BE2C (cell line): ENCODE measurements around the gene MCFD2.

Experiments
- DNase-seq: peaks from one replicate; pipeline ENCODE4 v3.0.0-alpha.2; 2020
- H3K27me3 ChIP-seq: fragments of 250-450 bp; sonication (Bioruptor Pico); 2 replicates; pipeline ENCODE4 v1.5.1; 2020; ENCODE audit warnings: mild to moderate bottlenecking
- H3K36me3 ChIP-seq: fragments of 250-450 bp; sonication (Bioruptor Pico); 2 replicates; pipeline ENCODE4 v1.5.1; 2020; ENCODE audit warnings: mild to moderate bottlenecking
- H3K4me1 ChIP-seq: fragments of 250-450 bp; sonication (Bioruptor Pico); 2 replicates; pipeline ENCODE4 v1.5.1; 2020
- H3K4me3 ChIP-seq: 2 replicates; pipeline ENCODE4 v1.5.1; 2011; ENCODE audit warnings: low read depth, low read length
- H3K9me3 ChIP-seq: fragments of 250-450 bp; sonication (Bioruptor Pico); 2 replicates; pipeline ENCODE4 v1.5.1; 2020
- CTCF ChIP-seq: IDR thresholded peaks from 2 replicates; pipeline ENCODE4 v1.5.1; 2012; ENCODE audit warnings: mild to moderate bottlenecking, low read depth, low read length

Gene MCFD2

GRCh38 chr2:46960618-46961017, 45.0 kb upstream of the MCFD2 start:
- no peaks in the 10 kb centered on the region for H3K4me1 ChIP-seq
- no peaks in the 10 kb centered on the region for H3K9me3 ChIP-seq
- no peak for DNase-seq
- no peaks in the 10 kb centered on the region for H3K27me3 ChIP-seq
- TF ChIP-seq CTCF, result peak; percentile 29
- H3K4me3 ChIP-seq, result no peak overlapping the region
- no peaks in the 10 kb centered on the region for H3K36me3 ChIP-seq

- Histone ChIP-seq H3K36me3 (no peaks in the 10 kb centered on the region), H3K4me1 (no peaks in the 10 kb centered on the region), H3K4me3 (no peak overlapping the region), H3K27me3 (no peaks in the 10 kb centered on the region), H3K9me3 (no peaks in the 10 kb centered on the region)
- TF ChIP-seq CTCF, result no peak
- DNase-seq, result no peak
Measured at GRCh38 chr2:46958431-46959017, 42.9 kb upstream of the MCFD2 start.

GRCh38 chr2:46956981-46957531, 41.5 kb upstream of the MCFD2 start:
- no peaks in the 10 kb centered on the region for H3K4me1 ChIP-seq
- no peak overlapping the region for H3K4me3 ChIP-seq
- TF ChIP-seq CTCF, result no peak
- no peaks in the 10 kb centered on the region for H3K36me3 ChIP-seq
- no peak for DNase-seq
- H3K9me3 ChIP-seq, result no peaks in the 10 kb centered on the region
- no peaks in the 10 kb centered on the region for H3K27me3 ChIP-seq

GRCh38 chr2:46955764-46956163, 40.2 kb upstream of the MCFD2 start:
- no peak for DNase-seq
- no peaks in the 10 kb centered on the region for H3K4me1 ChIP-seq
- no peaks in the 10 kb centered on the region for H3K36me3 ChIP-seq
- no peak for TF ChIP-seq CTCF
- H3K9me3 ChIP-seq, result no peaks in the 10 kb centered on the region
- no peak overlapping the region for H3K4me3 ChIP-seq
- no peaks in the 10 kb centered on the region for H3K27me3 ChIP-seq

- H3K4me1 ChIP-seq, result no peaks in the 10 kb centered on the region
- H3K36me3 ChIP-seq, result no peaks in the 10 kb centered on the region
- no peaks in the 10 kb centered on the region for H3K9me3 ChIP-seq
- no peak for TF ChIP-seq CTCF
- no peak for DNase-seq
- no peak overlapping the region for H3K4me3 ChIP-seq
- H3K27me3 ChIP-seq, result no peaks in the 10 kb centered on the region
Measured at GRCh38 chr2:46954951-46955571, 39.5 kb upstream of the MCFD2 start.

- DNase-seq, result no peak
- no peak for TF ChIP-seq CTCF
- Histone ChIP-seq H3K36me3 (no peaks in the 10 kb centered on the region), H3K9me3 (no peaks in the 10 kb centered on the region), H3K27me3 (no peaks in the 10 kb centered on the region), H3K4me3 (no peak overlapping the region), H3K4me1 (no peaks in the 10 kb centered on the region)
Measured at GRCh38 chr2:46952171-46952570, 36.6 kb upstream of the MCFD2 start.
